Measurements from ENCODE around the gene TSC2.

GRCh38 chr16:2077696-2078095 is 29.9 kb downstream of the TSC2 start:
- no peak for TF ChIP-seq CTCF (conservative IDR thresholded peaks at IDR 0.05 in 1 of 2, IDR thresholded peaks at IDR 0.05 in 1 of 2; ENCODE audit: low read depth in 1 of 2, low read length in 2 of 2)
- TF ChIP-seq EZH2 (IDR thresholded peaks at IDR 0.05; ENCODE audit: low read length, missing control alignments): no peak
